OCI-LY1 (cell line): Measurements from ENCODE around the gene DYSF.

ENCODE experiments used
- H2AFZ ChIP-seq: fragments of 200-600 bp; sonication (generic), shearing (Covaris generic); 2 replicates; pipeline ENCODE4 v1.6.0; 2014; ENCODE audit warnings: antibody characterized with exemption, mild to moderate bottlenecking, low read length
- H3F3A ChIP-seq: fragments of 200-600 bp; sonication (generic), shearing (Covaris generic); 2 replicates; pipeline ENCODE4 v1.6.0; 2014; ENCODE audit warnings: mild to moderate bottlenecking, antibody characterized with exemption, low read length, moderate library complexity; ENCODE audit not compliant: insufficient read depth
- H3K27ac ChIP-seq: fragments of 200-600 bp; sonication (generic); 2 replicates; pipeline ENCODE4 v1.5.1; 2014; ENCODE audit warnings: low read length, mixed run types, mild to moderate bottlenecking, low read depth; ENCODE audit not compliant: poor library complexity, severe bottlenecking
- H3K27me3 ChIP-seq: fragments of 200-600 bp; sonication (generic); 2 replicates; pipeline ENCODE4 v1.6.0; 2014; ENCODE audit warnings: antibody characterized with exemption, mild to moderate bottlenecking, low read length, moderate library complexity; ENCODE audit not compliant: insufficient read depth
- H3K36me3 ChIP-seq: fragments of 200-600 bp; sonication (generic); 2 replicates; pipeline ENCODE4 v1.6.1; 2014; ENCODE audit warnings: mild to moderate bottlenecking, antibody characterized with exemption, low read length, moderate library complexity, mixed read lengths; ENCODE audit not compliant: insufficient read depth
- H3K4me1 ChIP-seq: fragments of 200-600 bp; sonication (generic); 2 replicates; pipeline ENCODE4 v1.5.1; 2014; ENCODE audit warnings: mild to moderate bottlenecking, low read length, moderate library complexity; ENCODE audit not compliant: insufficient read depth, severe bottlenecking
- H3K4me2 ChIP-seq: fragments of 200-600 bp; sonication (generic), shearing (Covaris generic); 2 replicates; pipeline ENCODE4 v1.6.1; 2014; ENCODE audit warnings: low read length
- H3K4me3 ChIP-seq: fragments of 200-600 bp; sonication (generic); 2 replicates; pipeline ENCODE4 v1.5.1; 2014; ENCODE audit warnings: low read length, low read depth, mild to moderate bottlenecking, mixed read lengths; ENCODE audit not compliant: poor library complexity, severe bottlenecking
- H3K79me2 ChIP-seq: fragments of 200-600 bp; shearing (Covaris generic); 2 replicates; pipeline ENCODE4 v1.6.1; 2016; ENCODE audit warnings: mixed run types, low read length, mixed read lengths; ENCODE audit not compliant: insufficient read depth
- H3K9ac ChIP-seq: fragments of 200-600 bp; sonication (generic), shearing (Covaris generic); 2 replicates; pipeline ENCODE4 v1.6.1; 2014; ENCODE audit warnings: mild to moderate bottlenecking, low read length, mixed read lengths
- H3K9me2 ChIP-seq: fragments of 200-600 bp; sonication (generic), shearing (Covaris generic); 2 replicates; pipeline ENCODE4 v1.6.1; 2014; ENCODE audit warnings: low read depth, mild to moderate bottlenecking, low read length, mixed read lengths
- H3K9me3 ChIP-seq: fragments of 200-600 bp; shearing (Covaris generic); 2 replicates; pipeline ENCODE4 v1.6.1; 2014; ENCODE audit warnings: low read length, mixed read lengths
- H4K20me1 ChIP-seq: fragments of 200-600 bp; sonication (generic), shearing (Covaris generic); 2 replicates; pipeline ENCODE4 v1.6.0; 2016; ENCODE audit warnings: mild to moderate bottlenecking, low read length; ENCODE audit not compliant: insufficient read depth
- EZH2 ChIP-seq: fragments of 200-600 bp; sonication (generic), shearing (Covaris generic); IDR thresholded peaks from 2 replicates; pipeline ENCODE4 v1.8.0; 2017; ENCODE audit warnings: borderline replicate concordance, mixed run types, mild to moderate bottlenecking, antibody characterized with exemption, low read length, moderate library complexity, mixed read lengths
- TF ChIP-seq, protein P1 (sequence below): fragments of 200-600 bp; sonication (generic), shearing (Covaris generic); IDR thresholded peaks from 2 replicates; pipeline ENCODE4 v1.5.1; 2017; ENCODE audit warnings: mild to moderate bottlenecking, antibody characterized with exemption, low read length, moderate library complexity, mixed read lengths

DYSF gene

DNA sequence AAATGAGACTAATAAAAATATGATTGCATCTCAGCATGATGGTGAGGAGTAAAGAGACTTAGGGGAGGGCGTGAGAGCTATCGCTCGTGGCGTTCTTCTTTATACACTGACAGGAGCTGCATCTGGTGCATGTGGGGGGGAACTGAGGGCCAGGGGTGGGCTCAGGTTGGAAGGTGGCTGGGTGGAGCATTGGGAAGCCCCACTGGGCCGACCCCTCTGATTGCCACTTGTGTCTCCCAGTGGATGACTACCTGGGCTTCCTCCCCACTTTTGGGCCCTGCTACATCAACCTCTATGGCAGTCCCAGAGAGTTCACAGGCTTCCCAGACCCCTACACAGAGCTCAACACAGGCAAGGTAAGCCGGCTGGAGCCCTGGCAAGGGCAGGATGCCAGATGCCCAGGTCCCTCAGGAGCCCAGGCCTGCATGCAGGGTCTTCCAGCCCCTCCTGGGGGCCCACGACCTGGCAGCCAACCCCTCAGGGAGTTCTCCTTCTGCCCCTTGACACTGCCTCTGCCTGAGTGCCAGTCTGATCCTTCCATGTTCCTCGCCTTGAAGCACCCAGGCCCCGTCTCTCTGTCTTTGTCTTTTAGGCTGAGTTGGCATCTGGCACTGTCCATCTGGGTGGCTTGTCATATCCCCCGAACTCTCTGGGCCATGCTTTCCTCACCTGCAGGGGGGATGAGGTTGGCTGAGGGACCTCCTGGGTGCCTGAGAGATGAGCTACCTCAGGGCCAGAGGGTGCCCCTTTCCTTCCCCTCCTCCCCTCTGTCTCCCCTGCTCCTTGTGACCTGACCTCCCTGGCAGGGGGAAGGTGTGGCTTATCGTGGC is 97.7 kb downstream of the DYSF start:
- no peak overlapping the region for H3K4me2 ChIP-seq
- no peak overlapping the region for H3K27ac ChIP-seq
- no peaks in the 10 kb centered on the region for H3F3A ChIP-seq
- no peaks in the 10 kb centered on the region for H3K79me2 ChIP-seq
- no peaks in the 10 kb centered on the region for H3K9me2 ChIP-seq
- H3K9me3 ChIP-seq: no peaks in the 10 kb centered on the region
- H4K20me1 ChIP-seq: no peaks in the 10 kb centered on the region
- no peaks in the 10 kb centered on the region for H3K4me1 ChIP-seq
- H2AFZ ChIP-seq: no peak overlapping the region
- H3K4me3 ChIP-seq: no peak overlapping the region
- no peak overlapping the region for H3K9ac ChIP-seq
- TF ChIP-seq, protein P1, sequence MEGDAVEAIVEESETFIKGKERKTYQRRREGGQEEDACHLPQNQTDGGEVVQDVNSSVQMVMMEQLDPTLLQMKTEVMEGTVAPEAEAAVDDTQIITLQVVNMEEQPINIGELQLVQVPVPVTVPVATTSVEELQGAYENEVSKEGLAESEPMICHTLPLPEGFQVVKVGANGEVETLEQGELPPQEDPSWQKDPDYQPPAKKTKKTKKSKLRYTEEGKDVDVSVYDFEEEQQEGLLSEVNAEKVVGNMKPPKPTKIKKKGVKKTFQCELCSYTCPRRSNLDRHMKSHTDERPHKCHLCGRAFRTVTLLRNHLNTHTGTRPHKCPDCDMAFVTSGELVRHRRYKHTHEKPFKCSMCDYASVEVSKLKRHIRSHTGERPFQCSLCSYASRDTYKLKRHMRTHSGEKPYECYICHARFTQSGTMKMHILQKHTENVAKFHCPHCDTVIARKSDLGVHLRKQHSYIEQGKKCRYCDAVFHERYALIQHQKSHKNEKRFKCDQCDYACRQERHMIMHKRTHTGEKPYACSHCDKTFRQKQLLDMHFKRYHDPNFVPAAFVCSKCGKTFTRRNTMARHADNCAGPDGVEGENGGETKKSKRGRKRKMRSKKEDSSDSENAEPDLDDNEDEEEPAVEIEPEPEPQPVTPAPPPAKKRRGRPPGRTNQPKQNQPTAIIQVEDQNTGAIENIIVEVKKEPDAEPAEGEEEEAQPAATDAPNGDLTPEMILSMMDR: no peak
- no peak for TF ChIP-seq EZH2
- H3K27me3 ChIP-seq: no peaks in the 10 kb centered on the region; the same call in 1 of the 2 replicates
- no peaks in the 10 kb centered on the region for H3K36me3 ChIP-seq

DNA sequence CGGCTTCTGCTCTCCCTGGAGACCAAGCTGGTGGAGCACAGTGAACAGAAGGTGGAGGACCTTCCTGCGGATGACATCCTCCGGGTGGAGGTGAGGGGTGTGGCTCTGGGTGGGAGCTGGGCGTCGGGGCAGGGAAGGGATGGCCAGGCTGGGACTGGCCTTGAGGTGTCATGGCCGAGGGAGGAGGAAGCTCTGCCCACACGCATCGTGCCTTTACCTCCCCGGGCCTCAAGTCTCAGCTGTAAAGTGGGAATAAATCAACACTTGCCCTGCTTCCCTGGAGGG is 98.2 kb downstream of the DYSF start:
- no peaks in the 10 kb centered on the region; the same call in 1 of the 2 replicates for H3K27me3 ChIP-seq
- H3K9me3 ChIP-seq: no peaks in the 10 kb centered on the region
- H3F3A ChIP-seq: no peaks in the 10 kb centered on the region
- no peaks in the 10 kb centered on the region for H3K36me3 ChIP-seq
- H3K27ac ChIP-seq: no peak overlapping the region
- no peak overlapping the region for H2AFZ ChIP-seq
- no peak overlapping the region for H3K9ac ChIP-seq
- no peak overlapping the region for H3K4me3 ChIP-seq
- H3K4me1 ChIP-seq: no peaks in the 10 kb centered on the region
- no peaks in the 10 kb centered on the region for H4K20me1 ChIP-seq
- no peaks in the 10 kb centered on the region for H3K9me2 ChIP-seq
- H3K4me2 ChIP-seq: no peak overlapping the region
- no peak for TF ChIP-seq EZH2
- TF ChIP-seq, protein P1: no peak
- H3K79me2 ChIP-seq: no peaks in the 10 kb centered on the region

DNA sequence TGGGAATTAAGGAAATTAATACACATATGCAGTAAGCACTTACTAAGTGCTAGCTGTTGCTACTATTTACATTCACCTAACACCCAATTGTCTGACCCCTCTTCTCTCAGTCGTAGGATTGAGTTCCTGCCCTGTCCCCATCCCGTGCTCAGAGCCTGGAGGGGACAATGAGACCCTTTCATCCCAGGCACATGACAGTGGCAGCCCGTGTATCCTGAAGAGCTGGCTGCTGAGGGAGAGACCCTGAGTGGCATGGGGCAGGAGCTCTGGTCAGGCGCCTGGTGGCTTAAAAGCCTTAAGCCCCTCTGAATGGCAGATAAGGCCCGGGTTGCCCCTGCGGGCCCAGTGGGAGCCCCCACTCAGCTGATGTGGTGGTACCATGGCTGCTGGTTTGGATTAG is 99.0 kb downstream of the DYSF start:
- no peaks in the 10 kb centered on the region for H3K9me3 ChIP-seq
- no peaks in the 10 kb centered on the region for H3K9me2 ChIP-seq
- no peaks in the 10 kb centered on the region for H3K4me1 ChIP-seq
- no peak overlapping the region for H3K4me2 ChIP-seq
- H3F3A ChIP-seq: no peaks in the 10 kb centered on the region
- TF ChIP-seq, protein P1: no peak
- no peak for TF ChIP-seq EZH2
- no peaks in the 10 kb centered on the region for H3K36me3 ChIP-seq
- no peaks in the 10 kb centered on the region for H4K20me1 ChIP-seq
- H3K79me2 ChIP-seq: no peaks in the 10 kb centered on the region
- no peak overlapping the region for H2AFZ ChIP-seq
- no peak overlapping the region for H3K27ac ChIP-seq
- no peak overlapping the region for H3K9ac ChIP-seq
- no peaks in the 10 kb centered on the region; the same call in 1 of the 2 replicates for H3K27me3 ChIP-seq
- no peak overlapping the region for H3K4me3 ChIP-seq
